Duodenal mucosa (tissue), 2 donors: ENCODE data around the gene MBOAT7.
"Not testable (repeated sequence)": the region's sequence is repeated elsewhere in the genome, so short reads cannot be mapped to it uniquely, and the experiment has no call there.

Source experiments
- H3K27ac ChIP-seq: one replicate; pipeline ENCODE4 v1.7.0; 2013; ENCODE audit warnings: low read depth, low read length
- H3K27me3 ChIP-seq, 2 donors: one replicate each; pipeline ENCODE4 v1.7.0; 2013; ENCODE audit warnings: low read length in 2 of 2, control low read depth in 1 of 2; ENCODE audit not compliant: insufficient read depth in 2 of 2, control insufficient read depth in 1 of 2
- H3K36me3 ChIP-seq, 2 donors: one replicate each; pipeline ENCODE4 v1.7.0; 2013; ENCODE audit warnings: low read length in 2 of 2, control low read depth in 1 of 2; ENCODE audit not compliant: insufficient read depth in 2 of 2, control insufficient read depth in 1 of 2
- H3K4me1 ChIP-seq, 2 donors: one replicate each; pipeline ENCODE4 v1.7.0; 2013; ENCODE audit warnings: low read length in 2 of 2, control low read depth in 1 of 2; ENCODE audit not compliant: insufficient read depth in 2 of 2, control insufficient read depth in 1 of 2
- H3K4me3 ChIP-seq, 2 donors: one replicate each; pipeline ENCODE4 v1.7.0; 2013; ENCODE audit warnings: low read length in 2 of 2, low read depth in 1 of 2
- H3K9ac ChIP-seq, 2 donors: one replicate each; pipeline ENCODE4 v1.7.0; 2013; ENCODE audit warnings: low read length in 2 of 2, low read depth in 1 of 2
- H3K9me3 ChIP-seq, 2 donors: one replicate each; pipeline ENCODE4 v1.7.0; 2013; ENCODE audit warnings: low read length in 2 of 2, control low read depth in 1 of 2; ENCODE audit not compliant: control insufficient read depth in 1 of 2

Gene MBOAT7

GRCh38 chr19:54189145-54189734 is at the start of gene MBOAT7:
TSS of gene MBOAT7 (minus strand) at chr19:54189580. CDS start at chr19:54188508, 1,072 bp downstream.
- Histone ChIP-seq H3K27me3 (no peaks in the 10 kb centered on the region), H3K9ac (peak within 1 kb of the TSS; percentile 77 to 85), H3K27ac (peak within 1 kb of the TSS; percentile 99), H3K4me1 (peaks cover 32% of the 10 kb centered on the region in 2 donors), H3K9me3 (no peaks in the 10 kb centered on the region), H3K36me3 (peaks cover 6 to 20% of the 10 kb centered on the region in 2 donors), H3K4me3 (peak within 1 kb of the TSS; percentile 78 to 85)

GRCh38 chr19:54233941-54234340 is 44.6 kb upstream of the MBOAT7 start:
- Histone ChIP-seq H3K9ac (no peak overlapping the region), H3K27me3 (peaks cover 3 to 5% of the 10 kb centered on the region in 2 donors), H3K27ac (no peak overlapping the region), H3K36me3 (no peaks in the 10 kb centered on the region), H3K4me3 (no peak overlapping the region), H3K9me3 (no peaks in the 10 kb centered on the region), H3K4me1 (peaks cover 0 to 3% of the 10 kb centered on the region in 2 donors)

- H3K9me3 ChIP-seq = no peaks in the 10 kb centered on the region
- no peak overlapping the region for H3K27ac ChIP-seq
- H3K27me3 ChIP-seq = peaks cover 5% of the 10 kb centered on the region in 2 donors
- no peak overlapping the region for H3K9ac ChIP-seq
- no peaks in the 10 kb centered on the region for H3K36me3 ChIP-seq
- H3K4me3 ChIP-seq = no peak overlapping the region
- peaks cover 0 to 3% of the 10 kb centered on the region in 2 donors for H3K4me1 ChIP-seq
Measured at GRCh38 chr19:54231077-54231931, 41.9 kb upstream of the MBOAT7 start.

GRCh38 chr19:54230031-54230430 is 40.7 kb upstream of the MBOAT7 start:
- Histone ChIP-seq H3K4me3 (no peak overlapping the region), H3K36me3 (no peaks in the 10 kb centered on the region), H3K27me3 (peaks cover 5% of the 10 kb centered on the region in 2 donors), H3K27ac (no peak overlapping the region), H3K4me1 (peaks cover 0 to 3% of the 10 kb centered on the region in 2 donors), H3K9me3 (no peaks in the 10 kb centered on the region), H3K9ac (no peak overlapping the region)

- Histone ChIP-seq H3K4me1 (peaks cover 0 to 3% of the 10 kb centered on the region in 2 donors), H3K9me3 (no peaks in the 10 kb centered on the region), H3K4me3 (no peak overlapping the region), H3K27ac (no peak overlapping the region), H3K27me3 (peaks cover 5% of the 10 kb centered on the region in 2 donors), H3K36me3 (no peaks in the 10 kb centered on the region), H3K9ac (no peak overlapping the region)
Measured at GRCh38 chr19:54229146-54229545, 39.8 kb upstream of the MBOAT7 start.

GRCh38 chr19:54224619-54225018 is 35.2 kb upstream of the MBOAT7 start:
- not testable (repeated sequence) for H3K4me1 ChIP-seq, H3K36me3 ChIP-seq, H3K27me3 ChIP-seq, H3K9ac ChIP-seq, H3K9me3 ChIP-seq, H3K27ac ChIP-seq, H3K4me3 ChIP-seq

- not testable (repeated sequence) for H3K27me3 ChIP-seq, H3K4me3 ChIP-seq, H3K9me3 ChIP-seq, H3K9ac ChIP-seq, H3K36me3 ChIP-seq, H3K4me1 ChIP-seq, H3K27ac ChIP-seq
Measured at GRCh38 chr19:54223937-54224281, 34.5 kb upstream of the MBOAT7 start.

GRCh38 chr19:54223277-54223936 is 34.0 kb upstream of the MBOAT7 start:
- not testable (repeated sequence) for H3K9ac ChIP-seq, H3K9me3 ChIP-seq, H3K4me3 ChIP-seq, H3K27me3 ChIP-seq, H3K27ac ChIP-seq, H3K36me3 ChIP-seq, H3K4me1 ChIP-seq

- H3K27me3 ChIP-seq, H3K36me3 ChIP-seq, H3K27ac ChIP-seq, H3K9me3 ChIP-seq, H3K4me1 ChIP-seq, H3K9ac ChIP-seq, H3K4me3 ChIP-seq: not testable (repeated sequence)
Measured at GRCh38 chr19:54222474-54223276, 33.3 kb upstream of the MBOAT7 start, which contains the start of gene LILRB3. TSS of gene LILRB3 (minus strand) at chr19:54223007. CDS start at chr19:54222976, 31 bp downstream.
